Measurements from ENCODE around the gene HEPN1.

The HEPN1 gene

GRCh38 chr11:124946735-124947141 is 27.7 kb downstream of the HEPN1 start (continued):
- no peak for TF ChIP-seq INSM2 (tag by site-specific recombination; IDR thresholded peaks at IDR 0.05)
- TF ChIP-seq ZFP41 (tag by site-specific recombination; IDR thresholded peaks at IDR 0.05; ENCODE audit: borderline replicate concordance), result no peak

GRCh38 chr11:124950601-124951330 is 31.7 kb downstream of the HEPN1 start:
- H3K4me3 ChIP-seq (ENCODE audit: low read depth, low read length), result no peak overlapping the region
- no peaks in the 10 kb centered on the region; the same call in 1 of the 2 replicates for H3K4me1 ChIP-seq (ENCODE audit: control insufficient read depth, insufficient read depth, low read length)
- ChIA-PET POLR2A (no interaction called here), CTCF (interaction anchor here (0.5 kb wide), 1 partner anchor 190 kb away, joined by 5 read pairs; no protein-coding TSS in a partner anchor)
- H3K36me3 ChIP-seq (ENCODE audit: control insufficient read depth in 2 of 2, insufficient read depth in 1 of 2, low read length in 2 of 2), result no peaks in the 10 kb centered on the region
- H3K27ac ChIP-seq (ENCODE audit: extremely low read depth, low read depth, low read length), result no peak overlapping the region
- no peaks in the 10 kb centered on the region for H3K9me3 ChIP-seq (ENCODE audit: control insufficient read depth, insufficient read depth, low read depth, low read length)
- TF ChIP-seq ZIC2 (tag by site-specific recombination; IDR thresholded peaks at IDR 0.05) (no peak), ZFHX2 (tag by site-specific recombination; conservative IDR thresholded peaks at IDR 0.05) (no peak), SCRT1 (tag by site-specific recombination; IDR thresholded peaks at IDR 0.05; ENCODE audit: borderline replicate concordance) (no peak), ZBTB49 (tag by site-specific recombination; IDR thresholded peaks at IDR 0.05; ENCODE audit: low read depth) (no peak), ZNF433 (tag by site-specific recombination; IDR thresholded peaks at IDR 0.05; ENCODE audit: low read depth) (no peak), PRDM2 (tag by site-specific recombination; IDR thresholded peaks at IDR 0.05; ENCODE audit: borderline replicate concordance) (no peak), FEZF1 (tag by site-specific recombination; IDR thresholded peaks at IDR 0.05) (no peak), HOXD13 (CRISPR knock-in tag; IDR thresholded peaks at IDR 0.05; ENCODE audit: borderline replicate concordance) (no peak)

DNA sequence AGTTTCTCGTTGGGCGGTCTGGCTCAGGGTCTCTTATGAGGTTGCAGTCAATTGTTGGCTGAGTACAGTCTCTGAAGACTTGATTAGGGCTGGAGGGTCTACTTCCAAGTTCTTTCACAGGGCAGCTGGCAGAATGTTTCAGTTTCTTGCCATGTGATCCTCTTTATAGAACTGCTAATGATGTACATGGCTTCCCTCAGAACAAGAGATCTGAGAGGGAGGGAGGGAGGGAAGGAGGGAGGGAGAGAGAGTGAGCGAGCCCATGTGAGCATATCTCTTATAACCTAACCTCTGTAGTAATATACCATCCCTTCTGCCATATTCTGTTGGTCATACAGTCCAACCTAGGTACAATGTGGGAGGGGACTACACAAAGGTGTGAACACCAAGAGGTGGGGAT is 32.3 kb downstream of the HEPN1 start:
- Histone ChIP-seq H3K27ac (ENCODE audit: extremely low read depth, low read depth, low read length) (no peak overlapping the region), H3K36me3 (ENCODE audit: control insufficient read depth in 2 of 2, insufficient read depth in 1 of 2, low read length in 2 of 2) (no peaks in the 10 kb centered on the region), H3K9me3 (ENCODE audit: control insufficient read depth, insufficient read depth, low read depth, low read length) (no peaks in the 10 kb centered on the region), H3K4me1 (ENCODE audit: control insufficient read depth, insufficient read depth, low read length) (no peaks in the 10 kb centered on the region; the same call in 1 of the 2 replicates), H3K4me3 (ENCODE audit: low read depth, low read length) (no peak overlapping the region)
- CTCF ChIA-PET, result no interaction called here
- POLR2A ChIA-PET, result no interaction called here
- TF ChIP-seq OVOL3 (tag by site-specific recombination; IDR thresholded peaks at IDR 0.05), result no peak
- TF ChIP-seq ZNF654 (tag by site-specific recombination; IDR thresholded peaks at IDR 0.05; ENCODE audit: low read depth), result no peak
- no peak for TF ChIP-seq KLF8 (tag by site-specific recombination; IDR thresholded peaks at IDR 0.05)
- TF ChIP-seq EGR2 (tag by site-specific recombination; IDR thresholded peaks at IDR 0.05; ENCODE audit: low read depth), result no peak
- no peak for TF ChIP-seq ZNF837 (tag by site-specific recombination; IDR thresholded peaks at IDR 0.05)
- no peak for TF ChIP-seq ZNF214 (tag by site-specific recombination; IDR thresholded peaks at IDR 0.05; ENCODE audit: borderline replicate concordance)
- TF ChIP-seq, protein P1, sequence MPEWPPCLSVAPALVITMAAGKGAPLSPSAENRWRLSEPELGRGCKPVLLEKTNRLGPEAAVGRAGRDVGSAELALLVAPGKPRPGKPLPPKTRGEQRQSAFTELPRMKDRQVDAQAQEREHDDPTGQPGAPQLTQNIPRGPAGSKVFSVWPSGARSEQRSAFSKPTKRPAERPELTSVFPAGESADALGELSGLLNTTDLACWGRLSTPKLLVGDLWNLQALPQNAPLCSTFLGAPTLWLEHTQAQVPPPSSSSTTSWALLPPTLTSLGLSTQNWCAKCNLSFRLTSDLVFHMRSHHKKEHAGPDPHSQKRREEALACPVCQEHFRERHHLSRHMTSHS (tag by site-specific recombination; IDR thresholded peaks at IDR 0.05), result no peak
- TF ChIP-seq ZNF473 (tag by site-specific recombination; IDR thresholded peaks at IDR 0.05), result no peak
- TF ChIP-seq PRDM1 (tag by site-specific recombination; IDR thresholded peaks at IDR 0.05), result no peak
- no peak for TF ChIP-seq ZNF394 (tag by site-specific recombination; IDR thresholded peaks at IDR 0.05; ENCODE audit: borderline replicate concordance)
- TF ChIP-seq KLF16 (tag by site-specific recombination; IDR thresholded peaks at IDR 0.05), result no peak
- TF ChIP-seq IKZF3 (tag by site-specific recombination; IDR thresholded peaks at IDR 0.05), result no peak
